ENCODE measurements around the gene GPR141.

- no peak for TF ChIP-seq CTCF (optimal IDR thresholded peaks at IDR 0.05 in 1 of 3, IDR thresholded peaks at IDR 0.05 in 1 of 3, conservative IDR thresholded peaks at IDR 0.05 in 1 of 3; ENCODE audit: extremely low read depth in 1 of 3, insufficient read depth in 2 of 3, low read length in 3 of 3)
- no peak for TF ChIP-seq EZH2 (IDR thresholded peaks at IDR 0.05; ENCODE audit: low read length)
These were observed 74.0 kb downstream of the GPR141 start for GRCh38 chr7:37757563-37757962.

Measured in keratinocyte (primary cell).